ENCODE results near the gene SAMD1.

The SAMD1 gene

DNA sequence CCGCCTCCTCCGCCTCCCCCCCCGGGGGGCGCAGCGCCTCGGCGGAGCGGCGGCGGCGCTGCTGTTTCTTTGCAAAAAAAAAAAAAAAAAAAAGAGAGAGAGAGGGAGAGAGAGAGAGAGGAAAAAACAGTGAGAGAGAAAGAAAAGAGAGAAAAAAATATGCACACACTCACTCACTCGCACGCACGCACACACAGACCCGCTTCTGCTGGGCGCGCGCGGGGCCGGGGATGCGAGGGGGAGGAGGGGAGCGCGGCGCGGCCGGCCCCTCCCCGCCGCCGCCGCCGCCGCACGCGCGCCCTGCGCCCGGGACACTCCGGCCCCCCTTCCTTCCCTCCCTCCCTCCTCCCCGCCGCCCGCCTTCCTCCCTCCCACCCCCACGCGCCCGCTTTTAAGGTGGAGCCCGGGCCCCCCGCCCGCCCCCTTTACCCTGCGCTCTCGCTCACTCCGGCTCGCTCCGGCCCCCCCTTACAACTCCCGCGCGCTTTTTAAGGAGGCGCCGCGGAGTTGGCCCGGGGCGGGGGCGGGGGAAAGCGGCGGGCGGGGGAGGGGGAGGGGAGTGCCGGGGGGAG lies at the start of gene SAMD1:
Gene SAMD1 (minus strand): TSS at position 243 of the 572 bp plus-strand sequence.
- peaks cover 17% of the 10 kb centered on the region for H3K36me3 ChIP-seq (ENCODE audit: insufficient read depth, low read length)
- peak within 1 kb of the TSS; percentile 77 for H3K4me3 ChIP-seq (ENCODE audit: low read length)
- H3K27me3 ChIP-seq (ENCODE audit: insufficient read depth, low read length): no peaks in the 10 kb centered on the region
- peak within 1 kb of the TSS; percentile 63 for H2AFZ ChIP-seq (ENCODE audit: low read depth, low read length)
- peaks cover 10% of the 10 kb centered on the region for H3K4me1 ChIP-seq (ENCODE audit: insufficient read depth, low read length)
- peaks cover 7% of the 10 kb centered on the region for H3K9me3 ChIP-seq (ENCODE audit: low read length)

- H3K27me3 ChIP-seq (ENCODE audit: insufficient read depth, low read length): no peaks in the 10 kb centered on the region
- no peak overlapping the region for H3K4me3 ChIP-seq (ENCODE audit: low read length)
- peaks cover 28% of the 10 kb centered on the region for H3K4me1 ChIP-seq (ENCODE audit: insufficient read depth, low read length)
Measured at GRCh38 chr19:14139944-14140343, 49.4 kb upstream of the SAMD1 start.

GRCh38 chr19:14138576-14139265 lies 48.2 kb upstream of the SAMD1 start:
- Histone ChIP-seq H3K9me3 (ENCODE audit: low read length) (no peaks in the 10 kb centered on the region), H3K4me1 (ENCODE audit: insufficient read depth, low read length) (peaks cover 28% of the 10 kb centered on the region), H2AFZ (ENCODE audit: low read depth, low read length) (no peak overlapping the region), H3K36me3 (ENCODE audit: insufficient read depth, low read length) (no peaks in the 10 kb centered on the region), H3K4me3 (ENCODE audit: low read length) (no peak overlapping the region), H3K27me3 (ENCODE audit: insufficient read depth, low read length) (no peaks in the 10 kb centered on the region)

More at GRCh38 chr19:14139944-14140343, 49.4 kb upstream of the SAMD1 start:
- no peak overlapping the region for H2AFZ ChIP-seq (ENCODE audit: low read depth, low read length)
- no peaks in the 10 kb centered on the region for H3K9me3 ChIP-seq (ENCODE audit: low read length)
- no peaks in the 10 kb centered on the region for H3K36me3 ChIP-seq (ENCODE audit: insufficient read depth, low read length)

DNA sequence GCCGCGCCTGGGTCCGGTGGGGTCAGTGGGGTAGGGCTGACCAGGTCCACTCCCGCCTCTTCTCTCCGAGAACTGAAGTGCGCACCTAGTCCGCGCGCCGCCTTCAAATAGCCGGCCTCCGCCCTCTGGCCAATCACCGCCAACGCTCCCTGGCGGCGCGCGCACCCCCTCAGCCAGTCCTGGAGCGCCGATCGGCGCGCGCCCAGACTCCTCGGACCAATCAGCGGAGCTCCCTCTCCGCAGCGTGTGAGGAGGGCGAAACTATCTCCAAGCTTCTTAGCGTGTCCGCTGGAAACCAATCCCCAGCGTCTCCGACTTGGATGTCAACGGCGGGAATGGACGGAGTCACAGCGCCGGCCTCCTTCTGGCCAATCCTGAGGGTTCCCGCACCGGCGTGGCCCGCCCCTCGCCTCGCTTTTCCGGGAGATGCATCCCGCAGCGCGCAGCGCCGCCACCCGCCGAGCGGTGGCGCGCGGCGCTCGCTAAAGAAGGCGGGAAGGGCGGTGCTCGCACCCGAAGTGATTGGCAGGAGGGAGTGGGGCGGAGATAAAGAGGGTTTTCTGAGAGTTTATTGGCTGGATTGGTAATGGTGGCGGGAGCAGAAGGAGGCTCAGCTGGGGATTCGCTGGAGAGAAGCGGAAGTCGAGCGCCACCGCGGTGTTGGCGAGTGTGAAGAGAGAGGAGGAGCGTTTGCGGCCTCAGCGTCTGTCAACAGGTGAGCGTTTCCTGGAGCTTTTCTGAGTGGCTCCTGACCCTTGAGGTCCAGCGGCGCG lies 46.1 kb upstream of the SAMD1 start, which contains the start of gene ASF1B:
Gene ASF1B (minus strand): TSS at position 81 of the 773 bp plus-strand sequence. CDS start 133 bp downstream, outside the sequence.
- Histone ChIP-seq H3K9me3 (ENCODE audit: low read length) (no peaks in the 10 kb centered on the region), H2AFZ (ENCODE audit: low read depth, low read length) (peak within 1 kb of the TSS; percentile 76), H3K4me1 (ENCODE audit: insufficient read depth, low read length) (peaks cover 28% of the 10 kb centered on the region), H3K4me3 (ENCODE audit: low read length) (peak within 1 kb of the TSS; percentile 87), H3K36me3 (ENCODE audit: insufficient read depth, low read length) (no peaks in the 10 kb centered on the region), H3K27me3 (ENCODE audit: insufficient read depth, low read length) (no peaks in the 10 kb centered on the region)

DNA sequence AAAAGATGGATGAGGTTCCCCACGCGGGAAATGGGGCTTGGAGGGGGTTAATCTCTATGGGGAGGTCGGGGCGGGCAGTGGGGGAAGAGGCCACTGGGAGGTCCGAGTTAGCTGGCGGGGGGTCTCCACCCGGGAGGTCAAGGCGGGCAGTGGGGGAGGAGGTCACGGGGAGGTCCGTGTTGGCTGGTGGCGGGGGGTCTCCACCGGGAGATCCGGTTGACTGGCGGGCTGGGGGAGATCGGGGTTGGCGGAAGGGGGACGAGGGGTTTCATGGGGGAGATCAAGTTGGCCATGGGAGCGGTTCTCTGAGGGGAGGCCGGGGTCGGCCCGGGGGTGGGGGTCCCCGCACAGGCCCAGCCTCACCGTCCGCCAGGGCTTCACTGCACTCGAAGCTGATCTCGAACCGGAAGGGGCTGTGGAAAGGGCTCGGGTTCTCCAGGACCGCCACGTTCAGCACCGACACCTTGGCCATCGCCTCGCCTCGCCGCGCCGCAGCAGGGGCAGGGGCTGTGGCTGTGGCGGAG lies 45.5 kb upstream of the SAMD1 start:
- Histone ChIP-seq H3K36me3 (ENCODE audit: insufficient read depth, low read length) (no peaks in the 10 kb centered on the region), H3K4me1 (ENCODE audit: insufficient read depth, low read length) (peaks cover 28% of the 10 kb centered on the region), H2AFZ (ENCODE audit: low read depth, low read length) (peak overlapping the region; percentile 15), H3K9me3 (ENCODE audit: low read length) (no peaks in the 10 kb centered on the region), H3K27me3 (ENCODE audit: insufficient read depth, low read length) (no peaks in the 10 kb centered on the region), H3K4me3 (ENCODE audit: low read length) (peak overlapping the region; percentile 62)

- H3K36me3 ChIP-seq (ENCODE audit: insufficient read depth, low read length): no peaks in the 10 kb centered on the region
- H3K9me3 ChIP-seq (ENCODE audit: low read length): no peaks in the 10 kb centered on the region
- no peaks in the 10 kb centered on the region for H3K27me3 ChIP-seq (ENCODE audit: insufficient read depth, low read length)
- peak overlapping the region; percentile 62 for H3K4me3 ChIP-seq (ENCODE audit: low read length)
- H3K4me1 ChIP-seq (ENCODE audit: insufficient read depth, low read length): peaks cover 28% of the 10 kb centered on the region
- H2AFZ ChIP-seq (ENCODE audit: low read depth, low read length): no peak overlapping the region
Measured at GRCh38 chr19:14135355-14135754, 44.8 kb upstream of the SAMD1 start.

GRCh38 chr19:14127929-14128509 lies 37.5 kb upstream of the SAMD1 start:
- peaks cover 20% of the 10 kb centered on the region for H3K36me3 ChIP-seq (ENCODE audit: insufficient read depth, low read length)
- H3K4me3 ChIP-seq (ENCODE audit: low read length): no peak overlapping the region
- no peaks in the 10 kb centered on the region for H3K4me1 ChIP-seq (ENCODE audit: insufficient read depth, low read length)
- H3K9me3 ChIP-seq (ENCODE audit: low read length): no peaks in the 10 kb centered on the region
- no peak overlapping the region for H2AFZ ChIP-seq (ENCODE audit: low read depth, low read length)
- H3K27me3 ChIP-seq (ENCODE audit: insufficient read depth, low read length): no peaks in the 10 kb centered on the region

GRCh38 chr19:14127176-14127575 lies 36.6 kb upstream of the SAMD1 start:
- Histone ChIP-seq H2AFZ (ENCODE audit: low read depth, low read length) (no peak overlapping the region), H3K4me1 (ENCODE audit: insufficient read depth, low read length) (no peaks in the 10 kb centered on the region), H3K36me3 (ENCODE audit: insufficient read depth, low read length) (peaks cover 20% of the 10 kb centered on the region)

GRCh38 chr19:14122924-14123323 lies 32.4 kb upstream of the SAMD1 start:
- Histone ChIP-seq H3K4me1 (ENCODE audit: insufficient read depth, low read length) (peaks cover 14% of the 10 kb centered on the region), H3K27me3 (ENCODE audit: insufficient read depth, low read length) (no peaks in the 10 kb centered on the region), H2AFZ (ENCODE audit: low read depth, low read length) (no peak overlapping the region), H3K4me3 (ENCODE audit: low read length) (no peak overlapping the region), H3K9me3 (ENCODE audit: low read length) (no peaks in the 10 kb centered on the region), H3K36me3 (ENCODE audit: insufficient read depth, low read length) (peaks cover 21% of the 10 kb centered on the region)

More at GRCh38 chr19:14127176-14127575, 36.6 kb upstream of the SAMD1 start:
- H3K9me3 ChIP-seq (ENCODE audit: low read length): no peaks in the 10 kb centered on the region
- H3K4me3 ChIP-seq (ENCODE audit: low read length): no peak overlapping the region
- H3K27me3 ChIP-seq (ENCODE audit: insufficient read depth, low read length): no peaks in the 10 kb centered on the region

- Histone ChIP-seq H2AFZ (ENCODE audit: low read depth, low read length) (no peak overlapping the region), H3K4me3 (ENCODE audit: low read length) (no peak overlapping the region), H3K36me3 (ENCODE audit: insufficient read depth, low read length) (peaks cover 15% of the 10 kb centered on the region), H3K9me3 (ENCODE audit: low read length) (no peaks in the 10 kb centered on the region), H3K27me3 (ENCODE audit: insufficient read depth, low read length) (no peaks in the 10 kb centered on the region), H3K4me1 (ENCODE audit: insufficient read depth, low read length) (peaks cover 24% of the 10 kb centered on the region)
Measured at GRCh38 chr19:14120497-14120780, 29.9 kb upstream of the SAMD1 start.

GRCh38 chr19:14119644-14120496 lies 29.3 kb upstream of the SAMD1 start:
- no peak overlapping the region for H3K4me3 ChIP-seq (ENCODE audit: low read length)
- H3K9me3 ChIP-seq (ENCODE audit: low read length): no peaks in the 10 kb centered on the region
- peaks cover 24% of the 10 kb centered on the region for H3K4me1 ChIP-seq (ENCODE audit: insufficient read depth, low read length)
- no peaks in the 10 kb centered on the region for H3K27me3 ChIP-seq (ENCODE audit: insufficient read depth, low read length)
- no peak overlapping the region for H2AFZ ChIP-seq (ENCODE audit: low read depth, low read length)
- H3K36me3 ChIP-seq (ENCODE audit: insufficient read depth, low read length): peaks cover 10% of the 10 kb centered on the region

DNA sequence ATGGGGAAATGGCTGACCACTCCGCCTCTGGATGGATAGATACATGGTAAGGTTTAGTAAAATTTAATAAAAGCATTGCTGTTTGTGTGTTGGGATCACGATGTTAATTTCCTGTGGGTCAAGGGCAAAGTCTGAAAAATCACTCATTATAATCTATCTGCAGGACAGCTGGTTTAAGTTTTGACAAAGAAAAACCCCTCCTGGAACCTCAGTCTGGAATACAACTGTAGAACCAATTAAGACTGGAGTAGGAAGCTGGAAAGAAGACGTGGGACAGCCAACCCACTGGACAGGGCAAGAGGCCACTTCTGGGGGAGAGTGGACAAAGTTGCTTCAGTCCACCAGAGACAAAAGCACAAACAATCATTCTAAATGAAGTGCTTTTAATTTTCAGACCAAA lies 28.6 kb upstream of the SAMD1 start:
- peak overlapping the region; percentile 49 for H3K4me3 ChIP-seq (ENCODE audit: low read length)
- no peak overlapping the region for H2AFZ ChIP-seq (ENCODE audit: low read depth, low read length)
- H3K36me3 ChIP-seq (ENCODE audit: insufficient read depth, low read length): peaks cover 8% of the 10 kb centered on the region
- H3K4me1 ChIP-seq (ENCODE audit: insufficient read depth, low read length): peaks cover 24% of the 10 kb centered on the region
- H3K9me3 ChIP-seq (ENCODE audit: low read length): no peaks in the 10 kb centered on the region
- no peaks in the 10 kb centered on the region for H3K27me3 ChIP-seq (ENCODE audit: insufficient read depth, low read length)
